Mucosa of descending colon (tissue), 3 donors: ENCODE results near the gene GCLM. TPM values are rescaled to one million over a fixed set of nuclear protein-coding genes. Genes with fewer than 3 reads are reported as not detected.
A peak's percentile ranks its signal among the peaks of the same experiment; 100 is the strongest.

Experiments
- ATAC-seq: fragments of 200-7000 bp; cut with Tn5 transposase; one replicate; pipeline ENCODE4 v1.9.1; 2020; ENCODE audit warnings: mild to moderate bottlenecking, moderate library complexity
- DNase-seq, 3 donors: peaks; one replicate each; pipeline ENCODE4 v3.0.0-alpha.2; 2020
- H3K36me3 ChIP-seq: fragments of 200-600 bp; one replicate; pipeline ENCODE4 v1.8.0; 2021; ENCODE audit warnings: low read depth, mild to moderate bottlenecking
- H3K4me1 ChIP-seq: fragments of 200-600 bp; one replicate; pipeline ENCODE4 v1.8.0; 2021; ENCODE audit warnings: low read depth, mild to moderate bottlenecking
- H3K4me3 ChIP-seq: fragments of 200-600 bp; one replicate; pipeline ENCODE4 v1.8.0; 2021; ENCODE audit warnings: mild to moderate bottlenecking
- H3K9me3 ChIP-seq: fragments of 200-600 bp; one replicate; pipeline ENCODE4 v1.8.0; 2021; ENCODE audit warnings: mild to moderate bottlenecking
- CTCF ChIP-seq: fragments of 200-600 bp; IDR thresholded peaks from one replicate; pipeline ENCODE4 v1.8.0; 2022; ENCODE audit warnings: antibody characterized with exemption, mild to moderate bottlenecking
- intact Hi-C, 2 donors: fragments of 100-400 bp; cut with DNase I in 1 of 2; cut with micrococcal nuclease in 1 of 2; formaldehyde crosslinking; loops; one replicate each; pipeline versions ENCODE4 v1.11.0 to v1.11.1; 2022; cut with DNase I, micrococcal nuclease
- total RNA-seq, 3 donors: library from RNA; stranded (reverse); fragmentation: NEBNext Ultra II Directional in 2 of 3; extraction: Animal tissue kit (Norgen Biotek cat#: 25700) in 2 of 3; gene quantifications; one replicate each; pipeline versions ENCODE4 v1.2.1 to v1.2.4, GENCODE V29; 2021 to 2023
- donor health status: DM: no; HTN: no; CAD: no; lungs with moderate emphysema.
- donor health status: DM: no; HTN: no; CAD: no.
- donor health status: DM: no; HTN: yes; CAD: no.

Gene GCLM
- total RNA-seq, 3 donors from 2014 or later, result 10.2 to 15.3 (median 15.0) TPM

- TF ChIP-seq CTCF, result no peak
- DNase-seq, result no peak
- Histone ChIP-seq H3K4me3 (no peak overlapping the region), H3K36me3 (no peaks in the 10 kb centered on the region), H3K4me1 (peaks cover 15% of the 10 kb centered on the region), H3K9me3 (no peaks in the 10 kb centered on the region)
- intact Hi-C loops, result no loop called here
- no peak for ATAC-seq
Measured at GRCh38 chr1:93905051-93905450, 4.2 kb downstream of the GCLM start.

GRCh38 chr1:93904228-93904627, 5.0 kb downstream of the GCLM start:
- no peak overlapping the region for H3K4me3 ChIP-seq
- DNase-seq, result peak in 1 of 3 donors; percentile 17
- no peak for TF ChIP-seq CTCF
- peaks cover 15% of the 10 kb centered on the region for H3K4me1 ChIP-seq
- ATAC-seq, result peak; percentile 37
- no peaks in the 10 kb centered on the region for H3K9me3 ChIP-seq
- intact Hi-C loops, result no loop called here
- no peaks in the 10 kb centered on the region for H3K36me3 ChIP-seq

- no peak for TF ChIP-seq CTCF
- H3K9me3 ChIP-seq, result no peaks in the 10 kb centered on the region
- peaks cover 15% of the 10 kb centered on the region for H3K4me1 ChIP-seq
- no peak for ATAC-seq
- H3K36me3 ChIP-seq, result no peaks in the 10 kb centered on the region
- intact Hi-C loops, result no loop called here
- no peak overlapping the region for H3K4me3 ChIP-seq
- DNase-seq, result no peak
Measured at GRCh38 chr1:93900723-93901504, 8.3 kb downstream of the GCLM start.

- TF ChIP-seq CTCF, result no peak
Measured at GRCh38 chr1:93899543-93900207, 9.6 kb downstream of the GCLM start.

GRCh38 chr1:93888900-93889299, 20.3 kb downstream of the GCLM start:
- ATAC-seq (no peak), DNase-seq (no peak)
- no peaks in the 10 kb centered on the region for H3K36me3 ChIP-seq
- intact Hi-C loops, result no loop called here
- no peak overlapping the region for H3K4me3 ChIP-seq
- H3K9me3 ChIP-seq, result no peaks in the 10 kb centered on the region
- TF ChIP-seq CTCF, result no peak
- H3K4me1 ChIP-seq, result no peaks in the 10 kb centered on the region

More at GRCh38 chr1:93899543-93900207, 9.6 kb downstream of the GCLM start:
- intact Hi-C loops, result no loop called here
- H3K36me3 ChIP-seq, result no peaks in the 10 kb centered on the region
- H3K4me3 ChIP-seq, result no peak overlapping the region
- no peaks in the 10 kb centered on the region for H3K9me3 ChIP-seq
- peaks cover 15% of the 10 kb centered on the region for H3K4me1 ChIP-seq
- ATAC-seq (no peak), DNase-seq (no peak)
